ENCODE data around the gene SLC22A7. TPM values are rescaled to one million over a fixed set of nuclear protein-coding genes. Genes with fewer than 3 reads are reported as not detected.

The SLC22A7 gene, protein sequence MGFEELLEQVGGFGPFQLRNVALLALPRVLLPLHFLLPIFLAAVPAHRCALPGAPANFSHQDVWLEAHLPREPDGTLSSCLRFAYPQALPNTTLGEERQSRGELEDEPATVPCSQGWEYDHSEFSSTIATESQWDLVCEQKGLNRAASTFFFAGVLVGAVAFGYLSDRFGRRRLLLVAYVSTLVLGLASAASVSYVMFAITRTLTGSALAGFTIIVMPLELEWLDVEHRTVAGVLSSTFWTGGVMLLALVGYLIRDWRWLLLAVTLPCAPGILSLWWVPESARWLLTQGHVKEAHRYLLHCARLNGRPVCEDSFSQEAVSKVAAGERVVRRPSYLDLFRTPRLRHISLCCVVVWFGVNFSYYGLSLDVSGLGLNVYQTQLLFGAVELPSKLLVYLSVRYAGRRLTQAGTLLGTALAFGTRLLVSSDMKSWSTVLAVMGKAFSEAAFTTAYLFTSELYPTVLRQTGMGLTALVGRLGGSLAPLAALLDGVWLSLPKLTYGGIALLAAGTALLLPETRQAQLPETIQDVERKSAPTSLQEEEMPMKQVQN
- total RNA-seq (2021), result not detected in 2 replicates
- long read RNA-seq, result 0 reads

- no peaks in the 10 kb centered on the region for H3K79me1 ChIP-seq (ENCODE audit: insufficient read depth, low read depth, low read length, poor library complexity, severe bottlenecking)
- H3K27me3 ChIP-seq (ENCODE audit: insufficient read depth, low read length), result no peaks in the 10 kb centered on the region
- no peak within 1 kb of the TSS for H3K9ac ChIP-seq (ENCODE audit: extremely low read depth, insufficient read length, low read length)
- no peaks in the 10 kb centered on the region for H3K79me2 ChIP-seq (ENCODE audit: insufficient read depth, low read length)
- H3K56ac ChIP-seq (ENCODE audit: insufficient read length, low read depth, low read length), result no peak within 1 kb of the TSS
- no peak within 1 kb of the TSS for H2BK120ac ChIP-seq (ENCODE audit: low read depth, low read length, poor library complexity, severe bottlenecking)
- no peaks in the 10 kb centered on the region for H3K23me2 ChIP-seq (ENCODE audit: insufficient read length, low read depth, low read length, poor library complexity, severe bottlenecking)
- Mint-ChIP-seq H3K27me3 (ENCODE audit: low read depth) (peaks cover 17% of the 10 kb centered on the region), H3K4me1 (peaks cover 15% of the 10 kb centered on the region in 2 experiments), H3K36me3 (ENCODE audit: insufficient read depth in 1 of 3, low read depth in 3 of 3) (no peaks in the 10 kb centered on the region), H3K27ac (no peak within 1 kb of the TSS), H3K4me3 (no peak within 1 kb of the TSS), H3K9me3 (no peaks in the 10 kb centered on the region)
- no peak within 1 kb of the TSS for H2AK5ac ChIP-seq (ENCODE audit: insufficient read length, low read length)
- H3K4me2 ChIP-seq (ENCODE audit: insufficient read depth, insufficient read length, low read length), result no peak within 1 kb of the TSS
- H3K18ac ChIP-seq (ENCODE audit: insufficient read length, low read depth, low read length), result no peak within 1 kb of the TSS
- no peak for DNase-seq
- peaks cover 4% of the 10 kb centered on the region for H4K20me1 ChIP-seq (ENCODE audit: control insufficient read depth, insufficient read depth, insufficient read length)
- H3K4me1 ChIP-seq (ENCODE audit: insufficient read depth, low read length), result no peaks in the 10 kb centered on the region
- H2AFZ ChIP-seq (ENCODE audit: low read length), result no peak within 1 kb of the TSS
- H2BK5ac ChIP-seq (ENCODE audit: insufficient read length, low read length), result no peak within 1 kb of the TSS
- H2BK15ac ChIP-seq (ENCODE audit: low read depth, low read length), result no peak within 1 kb of the TSS
- no peak within 1 kb of the TSS for H3K4ac ChIP-seq (ENCODE audit: low read depth, low read length)
- no peak within 1 kb of the TSS for H4K91ac ChIP-seq (ENCODE audit: insufficient read length, low read depth, low read length)
- no peak within 1 kb of the TSS for H4K5ac ChIP-seq (ENCODE audit: insufficient read length, low read depth, low read length)
- no peak within 1 kb of the TSS for H2BK12ac ChIP-seq (ENCODE audit: insufficient read length, low read depth, low read length)
- H3T11ph ChIP-seq (ENCODE audit: low read length), result no peak within 1 kb of the TSS
- WGBS (ENCODE audit: extremely low coverage, insufficient read length, low lambda C conversion rate), result no CpG with 5 or more reads among the region's 10 CpGs
- no peak within 1 kb of the TSS; the same call in 1 of the 2 replicates for H3K14ac ChIP-seq (ENCODE audit: insufficient read depth, low read length)
- H3K23ac ChIP-seq (ENCODE audit: insufficient read length, low read depth, low read length), result no peak within 1 kb of the TSS
- no peak within 1 kb of the TSS for H3K27ac ChIP-seq (ENCODE audit: insufficient read length, low read depth, low read length)
- no peaks in the 10 kb centered on the region for H3K9me3 ChIP-seq (ENCODE audit: control insufficient read depth, low read depth, low read length)
- TF ChIP-seq, protein P1, sequence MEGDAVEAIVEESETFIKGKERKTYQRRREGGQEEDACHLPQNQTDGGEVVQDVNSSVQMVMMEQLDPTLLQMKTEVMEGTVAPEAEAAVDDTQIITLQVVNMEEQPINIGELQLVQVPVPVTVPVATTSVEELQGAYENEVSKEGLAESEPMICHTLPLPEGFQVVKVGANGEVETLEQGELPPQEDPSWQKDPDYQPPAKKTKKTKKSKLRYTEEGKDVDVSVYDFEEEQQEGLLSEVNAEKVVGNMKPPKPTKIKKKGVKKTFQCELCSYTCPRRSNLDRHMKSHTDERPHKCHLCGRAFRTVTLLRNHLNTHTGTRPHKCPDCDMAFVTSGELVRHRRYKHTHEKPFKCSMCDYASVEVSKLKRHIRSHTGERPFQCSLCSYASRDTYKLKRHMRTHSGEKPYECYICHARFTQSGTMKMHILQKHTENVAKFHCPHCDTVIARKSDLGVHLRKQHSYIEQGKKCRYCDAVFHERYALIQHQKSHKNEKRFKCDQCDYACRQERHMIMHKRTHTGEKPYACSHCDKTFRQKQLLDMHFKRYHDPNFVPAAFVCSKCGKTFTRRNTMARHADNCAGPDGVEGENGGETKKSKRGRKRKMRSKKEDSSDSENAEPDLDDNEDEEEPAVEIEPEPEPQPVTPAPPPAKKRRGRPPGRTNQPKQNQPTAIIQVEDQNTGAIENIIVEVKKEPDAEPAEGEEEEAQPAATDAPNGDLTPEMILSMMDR (conservative IDR thresholded peaks at IDR 0.05), result no peak
- H2BK20ac ChIP-seq (ENCODE audit: low read depth, low read length, poor library complexity, severe bottlenecking), result no peak within 1 kb of the TSS
- no peak within 1 kb of the TSS for H4K8ac ChIP-seq (replicated peaks; ENCODE audit: insufficient read length, low read depth, low read length)
These were observed at the start of gene SLC22A7 for GRCh38 chr6:43297644-43298564. Gene SLC22A7 (plus strand): TSS chr6:43298260. CDS start chr6:43298359, 99 bp downstream.

Measured in H9 (cell line).